ENCODE measurements around the gene CBX2. TPM values are rescaled to one million over a fixed set of nuclear protein-coding genes. Genes with fewer than 3 reads are reported as not detected.
"Not testable (repeated sequence)": the region's sequence is repeated elsewhere in the genome, so short reads cannot be mapped to it uniquely, and the experiment has no call there.

CBX2 gene
- total RNA-seq, 1 donor from 2014 or later: 53.5 TPM

GRCh38 chr17:79754370-79754769 lies 23.6 kb upstream of the CBX2 start:
- H3K4me3 Mint-ChIP-seq: no peak overlapping the region
- no peak overlapping the region for H3K27ac Mint-ChIP-seq
- Histone ChIP-seq H3K79me2 (ENCODE audit: low read depth) (no peaks in the 10 kb centered on the region), H3K36me3 (no peaks in the 10 kb centered on the region), H3K9me3 (ENCODE audit: low read depth) (no peaks in the 10 kb centered on the region), H2AFZ (replicated peaks) (no peak overlapping the region), H3K4me3 (no peak overlapping the region), H3F3A (ENCODE audit: low read depth) (peaks cover 7% of the 10 kb centered on the region), H3K4me1 (no peaks in the 10 kb centered on the region), H3K9ac (no peak overlapping the region), H3K27me3 (peaks cover 28% of the 10 kb centered on the region), H4K20me1 (ENCODE audit: low read depth) (no peaks in the 10 kb centered on the region), H3K4me2 (no peak overlapping the region), H3K27ac (no peak overlapping the region)
- H3K27me3 Mint-ChIP-seq (ENCODE audit: insufficient read depth, low read depth): peaks cover 12% of the 10 kb centered on the region
- DNase-seq (ENCODE audit: low spot score): no peak
- H3K9me3 Mint-ChIP-seq: no peaks in the 10 kb centered on the region
- H3K4me1 Mint-ChIP-seq: peaks cover 4% of the 10 kb centered on the region
- TF ChIP-seq EZH2 (IDR thresholded peaks at IDR 0.05) (no peak), EZH2phosphoT487 (IDR thresholded peaks at IDR 0.05) (no peak), CTCF (IDR thresholded peaks at IDR 0.05) (no peak)
- H3K36me3 Mint-ChIP-seq: no peaks in the 10 kb centered on the region

- not testable (repeated sequence) for H3K27ac ChIP-seq
These were observed 23.0 kb upstream of the CBX2 start for GRCh38 chr17:79754903-79755302.

GRCh38 chr17:79755591-79755990 lies 22.4 kb upstream of the CBX2 start:
- no peak overlapping the region for H3K4me3 Mint-ChIP-seq
- no peak overlapping the region for H2AFZ ChIP-seq (replicated peaks)
- peaks cover 8% of the 10 kb centered on the region for H3K27me3 Mint-ChIP-seq (ENCODE audit: insufficient read depth, low read depth)
- H3K27ac Mint-ChIP-seq: no peak overlapping the region
- TF ChIP-seq EZH2phosphoT487 (IDR thresholded peaks at IDR 0.05): no peak
- no peak for TF ChIP-seq CTCF (IDR thresholded peaks at IDR 0.05)
- no peak for TF ChIP-seq EZH2 (IDR thresholded peaks at IDR 0.05)
- H3K4me3 ChIP-seq: no peak overlapping the region
- H3F3A ChIP-seq (ENCODE audit: low read depth): no peaks in the 10 kb centered on the region
- H3K9me3 ChIP-seq (ENCODE audit: low read depth): no peaks in the 10 kb centered on the region
- no peaks in the 10 kb centered on the region for H3K4me1 ChIP-seq
- DNase-seq (ENCODE audit: low spot score): no peak
- no peaks in the 10 kb centered on the region for H3K36me3 Mint-ChIP-seq
- H3K9ac ChIP-seq: no peak overlapping the region
- H3K27ac ChIP-seq: no peak overlapping the region
- no peaks in the 10 kb centered on the region for H3K36me3 ChIP-seq
- H4K20me1 ChIP-seq (ENCODE audit: low read depth): no peaks in the 10 kb centered on the region
- no peaks in the 10 kb centered on the region for H3K9me3 Mint-ChIP-seq
- peaks cover 16% of the 10 kb centered on the region for H3K27me3 ChIP-seq
- H3K4me1 Mint-ChIP-seq: no peaks in the 10 kb centered on the region
- no peaks in the 10 kb centered on the region for H3K79me2 ChIP-seq (ENCODE audit: low read depth)
- H3K4me2 ChIP-seq: no peak overlapping the region

More at GRCh38 chr17:79754903-79755302, 23.0 kb upstream of the CBX2 start:
- H3K4me1 Mint-ChIP-seq; H3K9me3 Mint-ChIP-seq; H3K36me3 ChIP-seq; DNase-seq (ENCODE audit: low spot score); H3K4me2 ChIP-seq; H3K79me2 ChIP-seq (ENCODE audit: low read depth); H3K27me3 Mint-ChIP-seq (ENCODE audit: insufficient read depth, low read depth); H3K27ac Mint-ChIP-seq; H2AFZ ChIP-seq (replicated peaks); H3F3A ChIP-seq (ENCODE audit: low read depth); H3K9me3 ChIP-seq (ENCODE audit: low read depth); H3K9ac ChIP-seq; H3K4me3 ChIP-seq; H3K4me1 ChIP-seq; H3K4me3 Mint-ChIP-seq; H3K36me3 Mint-ChIP-seq; H4K20me1 ChIP-seq (ENCODE audit: low read depth): not testable (repeated sequence)
- peaks cover 23% of the 10 kb centered on the region for H3K27me3 ChIP-seq

- no peaks in the 10 kb centered on the region for H4K20me1 ChIP-seq (ENCODE audit: low read depth)
- H3K4me1 ChIP-seq: no peaks in the 10 kb centered on the region
- no peak overlapping the region for H3K27ac ChIP-seq
- H3F3A ChIP-seq (ENCODE audit: low read depth): no peaks in the 10 kb centered on the region
- no peak overlapping the region for H3K4me2 ChIP-seq
- peaks cover 8% of the 10 kb centered on the region for H3K27me3 Mint-ChIP-seq (ENCODE audit: insufficient read depth, low read depth)
- H3K36me3 Mint-ChIP-seq: no peaks in the 10 kb centered on the region
- TF ChIP-seq EZH2phosphoT487 (IDR thresholded peaks at IDR 0.05): no peak
- TF ChIP-seq EZH2 (IDR thresholded peaks at IDR 0.05): no peak
- TF ChIP-seq CTCF (IDR thresholded peaks at IDR 0.05): no peak
- no peaks in the 10 kb centered on the region for H3K4me1 Mint-ChIP-seq
- no peaks in the 10 kb centered on the region for H3K36me3 ChIP-seq
- H3K79me2 ChIP-seq (ENCODE audit: low read depth): no peaks in the 10 kb centered on the region
- no peak overlapping the region for H3K4me3 Mint-ChIP-seq
- DNase-seq (ENCODE audit: low spot score): no peak
- no peak overlapping the region for H3K27ac Mint-ChIP-seq
- H3K4me3 ChIP-seq: no peak overlapping the region
- H3K9ac ChIP-seq: no peak overlapping the region
- H2AFZ ChIP-seq (replicated peaks): no peak overlapping the region
- no peaks in the 10 kb centered on the region for H3K9me3 ChIP-seq (ENCODE audit: low read depth)
- H3K9me3 Mint-ChIP-seq: no peaks in the 10 kb centered on the region
- no peaks in the 10 kb centered on the region for H3K27me3 ChIP-seq
These were observed 20.7 kb upstream of the CBX2 start for GRCh38 chr17:79757140-79757745.
